Measurements from ENCODE around the gene DHX30.

DHX30 gene

DNA sequence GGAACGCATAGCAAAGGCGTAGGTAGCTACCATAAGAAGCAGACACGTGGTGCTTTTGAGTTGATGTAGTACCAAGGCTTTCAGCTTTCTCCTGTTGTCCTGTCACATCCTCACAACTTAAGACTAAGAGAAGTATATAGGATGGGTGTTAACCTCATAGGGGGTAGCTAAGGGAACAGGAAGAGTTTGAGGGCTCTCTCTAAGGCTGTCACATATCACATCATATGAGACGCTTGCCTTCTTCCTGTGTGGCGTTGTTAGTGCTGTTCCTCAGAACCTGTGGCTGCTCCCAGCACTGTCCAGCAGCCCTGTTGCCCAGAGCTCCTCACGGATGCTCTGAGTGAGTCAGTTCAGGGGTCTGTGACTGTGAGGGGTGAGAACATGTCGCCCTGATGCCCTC lies 14.7 kb downstream of the DHX30 start:
- DNase-seq: no peak

DNA sequence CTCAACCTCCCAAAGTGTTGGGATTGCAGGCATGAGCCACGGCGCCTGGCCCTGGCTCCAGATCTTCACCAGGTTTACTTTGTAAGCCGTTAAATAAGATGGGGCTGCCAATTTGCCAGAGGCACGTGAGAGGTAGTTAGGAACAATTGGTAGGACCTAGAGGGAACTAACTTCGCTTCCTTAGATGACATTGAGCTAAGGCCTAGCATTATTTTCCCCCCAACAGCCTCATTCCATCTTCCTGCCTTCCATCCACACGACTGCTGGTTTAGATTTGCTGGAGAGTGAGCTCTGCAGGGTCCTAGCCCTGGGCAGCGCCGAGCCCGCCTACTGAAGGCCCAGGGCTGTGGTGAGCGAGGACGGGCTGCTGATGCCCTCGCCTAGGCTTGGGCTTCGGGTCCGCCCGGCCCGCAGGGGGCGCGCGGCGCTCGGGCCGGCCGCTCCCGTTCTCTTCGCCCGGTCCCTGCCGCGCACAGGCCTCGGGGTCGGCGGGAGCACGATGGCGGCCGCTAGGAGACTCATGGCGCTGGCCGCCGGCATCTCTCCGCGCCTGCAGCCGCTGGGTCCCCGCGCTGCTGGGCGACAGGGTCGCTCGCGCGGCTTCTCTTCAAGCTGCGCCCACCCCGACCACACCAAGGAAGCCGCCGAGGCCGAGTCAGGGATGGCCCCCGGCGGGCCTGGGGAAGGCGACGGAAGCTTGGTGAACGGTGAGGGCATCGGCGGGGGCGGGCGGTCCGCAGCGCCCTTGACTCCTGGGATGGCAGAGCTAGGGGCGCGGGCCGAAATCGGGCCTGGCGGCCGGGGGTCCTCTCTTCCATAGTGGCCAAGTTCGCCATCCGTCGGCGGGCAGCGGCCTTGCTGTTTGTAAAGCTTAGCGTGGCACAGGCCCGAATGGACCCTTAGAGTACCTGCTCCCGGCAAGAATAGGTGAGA lies 21.9 kb downstream of the DHX30 start:
- peak; percentile 89 for DNase-seq

DNA sequence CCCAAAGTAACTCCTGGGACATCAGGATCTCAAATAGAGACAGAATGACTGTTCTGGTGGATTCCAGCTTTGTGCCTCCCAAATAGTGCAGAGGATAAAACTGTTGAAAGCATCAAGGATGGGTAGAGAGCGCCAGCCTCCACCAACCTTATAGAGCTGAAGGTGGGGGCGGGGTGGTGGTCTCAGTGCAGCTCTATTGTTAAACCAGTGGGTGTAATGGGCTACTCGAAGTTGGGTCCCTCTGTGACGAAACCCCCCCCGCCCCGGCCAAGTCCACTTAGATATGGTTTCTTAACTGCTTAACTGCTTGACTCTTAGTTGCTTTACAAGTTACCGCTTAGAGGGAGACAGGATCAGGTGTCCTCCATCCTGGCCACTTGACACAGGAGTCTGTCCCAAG lies 22.7 kb downstream of the DHX30 start:
- DNase-seq: no peak

DNA sequence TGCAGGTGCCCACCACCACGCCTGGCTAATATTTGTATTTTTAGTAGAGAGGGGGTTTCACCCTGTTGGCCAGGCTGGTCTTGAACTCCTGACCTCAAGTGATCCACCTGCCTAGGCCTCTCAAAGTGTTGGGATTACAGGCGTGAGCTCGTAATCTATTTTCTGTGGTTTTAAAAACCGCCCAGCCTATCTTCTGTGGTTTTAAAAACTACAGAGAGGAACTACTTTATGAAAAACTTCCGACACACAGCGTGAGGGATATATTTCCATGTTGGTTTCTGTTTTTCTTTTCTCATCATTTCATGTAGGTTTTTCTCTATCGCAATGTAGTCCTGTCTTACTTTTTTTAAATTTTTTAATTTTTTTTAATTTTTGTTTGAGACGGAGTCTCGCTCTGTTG lies 26.5 kb downstream of the DHX30 start:
- peak; percentile 26 for DNase-seq

DNA sequence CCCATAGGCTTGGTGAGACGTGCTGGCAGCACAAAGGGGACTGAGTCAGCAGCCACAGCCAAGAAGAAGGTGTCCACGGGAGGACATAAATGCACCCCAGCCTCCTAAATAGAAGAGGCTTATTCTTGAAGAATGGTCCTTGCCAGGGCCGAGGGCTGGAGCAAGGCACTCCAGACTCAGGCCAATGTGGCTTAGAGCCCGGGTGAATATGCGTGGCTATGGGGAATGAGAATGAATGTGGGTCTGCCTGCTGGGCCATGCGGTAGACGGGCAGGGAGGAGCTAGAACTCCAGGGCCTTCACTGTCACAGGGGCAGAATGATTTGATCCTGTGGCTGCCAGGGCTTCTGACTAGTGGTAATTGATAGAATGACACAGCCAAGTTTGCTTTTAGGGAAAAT lies 34.0 kb downstream of the DHX30 start:
- no peak for DNase-seq

DNA sequence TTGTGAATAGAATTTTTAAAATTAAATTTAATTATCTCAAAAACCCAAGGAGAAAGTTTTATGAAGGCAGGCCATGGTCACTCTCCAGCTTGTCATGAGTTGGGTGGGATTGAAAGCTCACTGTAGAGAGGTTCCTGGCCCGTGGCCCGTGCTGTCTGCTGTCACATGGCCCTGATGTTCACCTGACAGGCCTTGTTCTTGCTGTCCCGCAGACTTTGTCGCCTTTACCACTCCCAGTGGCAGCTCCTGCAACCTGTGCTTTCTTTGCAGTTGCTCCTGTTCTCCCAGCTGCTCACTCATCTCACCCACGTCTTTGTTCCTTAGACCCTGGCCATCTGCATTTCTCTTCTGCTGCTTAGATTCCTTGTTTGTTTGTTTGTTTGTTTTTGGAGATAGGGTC lies 35.6 kb downstream of the DHX30 start:
- DNase-seq: no peak

DNA sequence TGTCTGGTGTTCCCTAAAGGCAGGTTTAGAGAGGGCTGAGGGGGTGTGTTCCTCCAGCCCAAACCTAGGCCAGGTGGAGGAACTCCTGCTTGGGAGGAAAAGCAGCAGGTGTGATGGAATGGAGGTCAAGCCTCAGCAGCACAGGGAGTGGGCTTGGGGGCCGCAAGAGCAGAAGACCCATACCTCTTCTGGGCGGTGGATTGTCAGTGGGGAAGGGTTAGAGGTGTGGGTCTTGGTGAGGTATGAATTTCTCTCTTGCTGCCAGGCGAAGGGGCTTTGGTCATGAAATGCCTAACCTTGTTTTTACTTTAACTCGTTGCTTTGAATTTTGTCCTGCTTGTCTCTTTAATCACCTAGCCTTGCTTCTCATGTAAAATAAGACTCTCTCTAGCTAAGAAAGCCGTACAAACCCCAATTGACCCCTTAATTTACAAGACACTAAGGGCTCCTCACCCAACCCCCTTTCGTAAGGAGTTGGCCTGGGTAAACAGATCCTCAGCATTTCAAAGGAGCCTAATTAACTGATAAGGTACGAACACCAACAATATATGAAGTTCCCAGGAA lies 38.9 kb downstream of the DHX30 start:
- no peak for DNase-seq

DNA sequence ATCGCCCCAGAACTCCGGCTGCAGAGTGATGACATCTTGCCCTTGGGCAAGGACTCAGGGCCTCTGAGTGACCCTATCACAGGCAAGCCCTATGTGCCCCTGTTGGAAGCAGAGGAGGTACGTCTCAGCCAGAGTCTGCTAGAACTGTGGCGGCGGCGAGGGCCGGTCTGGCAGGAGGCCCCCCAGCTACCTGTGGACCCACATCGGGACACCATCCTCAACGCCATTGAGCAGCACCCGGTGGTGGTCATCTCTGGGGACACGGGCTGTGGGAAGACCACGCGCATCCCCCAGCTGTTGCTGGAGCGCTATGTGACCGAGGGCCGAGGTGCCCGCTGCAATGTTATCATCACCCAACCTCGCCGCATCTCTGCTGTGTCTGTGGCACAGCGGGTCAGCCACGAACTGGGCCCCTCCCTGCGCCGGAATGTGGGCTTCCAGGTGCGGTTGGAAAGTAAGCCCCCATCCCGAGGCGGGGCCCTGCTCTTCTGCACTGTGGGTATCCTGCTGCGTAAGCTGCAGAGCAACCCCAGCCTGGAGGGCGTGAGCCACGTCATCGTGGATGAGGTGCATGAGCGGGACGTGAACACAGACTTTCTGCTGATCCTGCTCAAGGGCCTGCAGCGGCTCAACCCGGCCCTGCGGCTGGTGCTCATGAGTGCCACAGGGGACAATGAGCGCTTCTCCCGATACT lies 43.4 kb downstream of the DHX30 start:
- no peak for DNase-seq

DNA sequence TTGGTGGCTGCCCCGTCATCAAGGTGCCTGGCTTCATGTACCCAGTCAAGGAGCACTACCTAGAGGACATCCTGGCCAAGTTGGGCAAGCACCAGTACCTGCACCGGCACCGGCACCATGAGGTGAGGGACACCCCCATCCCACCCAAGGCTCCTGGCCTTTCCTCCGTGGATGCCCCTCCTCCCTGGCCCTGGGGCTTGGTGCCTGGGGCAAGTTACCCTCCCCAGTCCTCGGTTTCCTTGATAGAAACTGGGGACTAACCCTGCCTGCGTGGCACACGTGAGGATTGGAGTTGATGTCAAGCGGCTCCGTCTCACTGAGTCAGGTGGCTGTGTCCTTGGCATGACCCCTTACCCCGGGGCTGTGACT lies 43.9 kb downstream of the DHX30 start:
- DNase-seq: no peak

DNA sequence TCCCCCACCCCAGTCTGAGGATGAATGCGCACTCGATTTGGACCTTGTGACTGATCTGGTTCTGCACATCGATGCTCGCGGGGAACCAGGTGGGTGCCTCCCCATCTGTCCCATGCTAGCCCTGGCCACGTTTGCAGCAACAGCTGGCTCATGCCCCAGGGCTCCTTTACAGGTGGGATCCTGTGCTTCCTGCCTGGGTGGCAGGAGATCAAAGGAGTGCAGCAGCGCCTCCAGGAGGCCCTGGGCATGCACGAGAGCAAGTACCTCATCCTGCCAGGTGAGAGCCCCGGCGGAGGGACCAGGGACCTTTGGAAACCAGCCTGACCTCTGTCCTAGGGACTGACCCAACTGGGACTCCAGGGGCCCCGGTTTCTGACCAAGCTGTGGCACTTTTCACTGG lies 44.3 kb downstream of the DHX30 start:
- no peak for DNase-seq

DNA sequence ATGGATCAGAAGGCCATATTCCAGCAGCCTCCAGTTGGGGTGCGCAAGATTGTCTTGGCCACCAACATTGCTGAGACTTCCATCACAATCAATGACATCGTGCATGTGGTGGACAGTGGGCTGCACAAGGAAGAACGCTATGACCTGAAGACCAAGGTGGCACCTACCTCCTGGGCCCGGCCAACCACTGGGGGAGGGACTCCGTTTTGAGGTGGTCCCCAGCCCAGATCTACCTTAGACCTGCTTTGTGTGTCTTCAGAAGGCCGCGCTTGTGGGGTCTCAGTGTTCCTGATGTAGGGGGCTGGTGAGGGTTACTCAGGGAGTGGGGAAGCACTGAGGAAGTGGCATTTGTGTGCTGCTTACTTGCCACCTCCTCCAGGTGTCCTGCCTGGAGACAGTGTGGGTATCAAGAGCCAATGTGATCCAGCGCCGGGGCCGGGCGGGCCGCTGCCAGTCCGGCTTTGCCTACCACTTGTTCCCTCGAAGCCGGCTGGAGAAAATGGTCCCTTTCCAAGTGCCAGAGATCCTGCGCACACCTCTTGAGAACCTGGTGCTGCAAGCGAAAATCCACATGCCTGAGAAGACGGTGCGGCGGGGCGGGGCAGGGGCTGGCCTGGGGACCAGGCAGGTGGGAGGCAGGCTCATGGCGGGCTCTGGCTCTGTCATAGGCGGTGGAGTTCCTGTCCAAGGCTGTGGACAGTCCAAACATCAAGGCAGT lies 45.0 kb downstream of the DHX30 start:
- no peak for DNase-seq

DNA sequence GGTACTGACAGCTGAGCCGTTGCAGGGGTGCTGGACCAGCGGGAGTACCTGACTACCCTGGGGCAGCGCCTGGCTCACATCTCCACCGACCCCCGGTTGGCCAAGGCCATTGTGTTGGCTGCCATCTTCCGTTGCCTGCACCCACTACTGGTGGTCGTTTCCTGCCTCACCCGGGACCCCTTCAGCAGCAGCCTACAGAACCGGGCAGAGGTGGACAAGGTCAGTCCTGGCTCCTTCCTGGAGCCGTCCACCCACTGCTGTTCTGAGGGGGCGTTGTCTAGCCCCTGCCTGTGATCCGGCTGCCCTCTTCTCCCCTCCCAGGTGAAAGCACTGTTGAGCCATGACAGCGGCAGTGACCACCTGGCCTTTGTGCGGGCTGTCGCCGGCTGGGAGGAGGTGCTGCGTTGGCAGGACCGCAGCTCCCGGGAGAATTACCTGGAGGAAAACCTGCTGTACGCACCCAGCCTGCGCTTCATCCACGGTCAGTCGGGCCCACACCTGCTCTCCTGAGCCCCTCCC lies 45.7 kb downstream of the DHX30 start:
- no peak for DNase-seq

DNA sequence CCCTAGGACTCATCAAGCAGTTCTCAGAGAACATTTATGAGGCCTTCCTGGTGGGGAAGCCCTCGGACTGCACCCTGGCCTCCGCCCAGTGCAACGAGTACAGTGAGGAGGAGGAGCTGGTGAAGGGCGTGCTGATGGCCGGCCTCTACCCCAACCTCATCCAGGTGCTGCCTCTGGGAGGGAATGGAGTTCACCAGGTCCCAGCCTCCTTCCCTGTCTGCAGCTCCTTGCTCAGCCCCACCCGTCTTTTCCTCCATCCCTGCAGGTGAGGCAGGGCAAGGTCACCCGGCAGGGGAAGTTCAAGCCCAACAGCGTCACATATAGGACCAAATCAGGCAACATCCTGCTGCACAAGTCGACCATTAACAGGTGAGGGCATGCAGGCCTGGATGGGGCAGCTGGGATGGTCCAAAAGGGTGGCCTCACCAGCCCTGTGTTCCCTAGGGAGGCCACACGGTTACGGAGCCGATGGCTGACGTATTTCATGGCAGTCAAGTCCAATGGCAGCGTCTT lies 46.3 kb downstream of the DHX30 start:
- DNase-seq: no peak

DNA sequence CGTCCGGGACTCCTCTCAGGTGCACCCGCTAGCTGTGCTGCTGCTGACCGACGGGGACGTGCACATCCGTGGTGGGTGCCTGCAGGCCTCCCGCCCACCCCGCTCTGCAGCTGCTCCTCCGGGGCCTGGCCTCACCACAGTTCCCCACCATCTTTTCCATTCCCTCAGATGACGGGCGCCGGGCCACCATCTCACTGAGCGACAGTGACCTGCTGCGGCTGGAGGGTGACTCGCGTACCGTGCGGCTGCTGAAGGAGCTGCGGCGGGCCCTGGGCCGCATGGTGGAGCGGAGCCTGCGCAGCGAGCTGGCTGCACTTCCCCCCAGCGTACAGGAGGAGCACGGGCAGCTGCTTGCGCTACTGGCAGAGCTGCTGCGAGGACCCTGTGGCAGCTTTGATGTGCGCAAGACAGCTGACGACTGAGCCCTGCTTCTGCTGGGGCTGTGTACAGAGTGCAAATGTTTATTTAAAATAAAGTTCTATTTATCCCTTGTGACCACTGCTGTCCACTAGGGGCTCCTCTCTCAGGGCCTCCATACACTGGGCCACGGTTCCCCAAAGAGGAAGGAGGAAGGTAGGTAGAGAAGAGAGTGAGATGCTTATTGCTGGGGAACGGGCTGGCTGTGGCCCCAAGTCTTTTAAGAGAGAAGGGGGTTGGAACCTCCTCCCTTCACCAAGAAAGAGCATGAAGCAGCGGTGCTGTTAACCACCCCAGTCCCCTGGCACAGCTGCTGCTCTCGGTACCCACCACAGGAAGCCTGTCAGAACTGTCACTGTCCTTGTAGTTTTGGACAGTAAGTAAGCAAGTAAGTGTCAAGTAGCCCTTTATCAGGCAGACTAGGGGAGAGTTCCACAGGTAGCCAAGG lies 47.0 kb downstream of the DHX30 start:
- no peak for DNase-seq

DNA sequence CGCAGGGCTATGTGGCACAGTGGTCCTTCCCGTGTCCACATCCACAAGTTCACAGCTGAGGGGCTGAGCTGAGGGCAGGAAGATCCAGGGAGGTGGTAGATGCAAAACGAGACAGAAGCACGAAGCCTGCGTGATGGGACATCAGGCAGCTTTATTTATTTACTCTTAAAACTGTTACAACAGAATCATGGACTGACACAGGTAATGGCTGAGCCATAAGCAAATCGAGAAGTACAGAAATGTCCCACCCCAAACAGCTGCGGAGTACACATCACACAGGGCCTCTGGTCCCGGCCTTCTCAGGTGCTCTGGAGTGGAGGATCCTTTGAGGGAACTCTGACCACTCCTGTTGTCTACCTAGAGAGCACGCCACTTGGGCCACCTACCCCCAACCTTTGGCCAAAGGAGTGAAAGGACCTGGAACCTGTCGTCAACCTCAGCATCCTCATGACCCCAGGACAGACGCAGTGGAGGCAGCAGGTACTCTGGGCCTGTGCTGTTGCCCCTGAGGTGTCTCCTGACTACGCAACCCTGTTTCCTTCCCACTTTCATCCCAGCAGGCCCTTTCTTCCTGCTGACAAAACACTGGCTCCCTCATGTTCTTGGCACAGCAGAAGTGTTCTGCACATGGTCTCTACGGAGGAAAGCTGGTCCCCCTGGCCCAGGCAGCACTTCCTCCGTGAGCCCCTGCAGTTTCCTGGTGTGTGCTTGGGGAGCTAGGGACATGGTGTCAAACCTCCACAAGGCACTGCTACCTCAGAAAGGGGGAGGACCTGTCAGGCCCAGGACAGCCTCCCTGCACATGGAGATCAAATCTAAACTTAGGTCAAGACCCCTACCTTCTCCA lies 47.8 kb downstream of the DHX30 start:
- no peak for DNase-seq

DNA sequence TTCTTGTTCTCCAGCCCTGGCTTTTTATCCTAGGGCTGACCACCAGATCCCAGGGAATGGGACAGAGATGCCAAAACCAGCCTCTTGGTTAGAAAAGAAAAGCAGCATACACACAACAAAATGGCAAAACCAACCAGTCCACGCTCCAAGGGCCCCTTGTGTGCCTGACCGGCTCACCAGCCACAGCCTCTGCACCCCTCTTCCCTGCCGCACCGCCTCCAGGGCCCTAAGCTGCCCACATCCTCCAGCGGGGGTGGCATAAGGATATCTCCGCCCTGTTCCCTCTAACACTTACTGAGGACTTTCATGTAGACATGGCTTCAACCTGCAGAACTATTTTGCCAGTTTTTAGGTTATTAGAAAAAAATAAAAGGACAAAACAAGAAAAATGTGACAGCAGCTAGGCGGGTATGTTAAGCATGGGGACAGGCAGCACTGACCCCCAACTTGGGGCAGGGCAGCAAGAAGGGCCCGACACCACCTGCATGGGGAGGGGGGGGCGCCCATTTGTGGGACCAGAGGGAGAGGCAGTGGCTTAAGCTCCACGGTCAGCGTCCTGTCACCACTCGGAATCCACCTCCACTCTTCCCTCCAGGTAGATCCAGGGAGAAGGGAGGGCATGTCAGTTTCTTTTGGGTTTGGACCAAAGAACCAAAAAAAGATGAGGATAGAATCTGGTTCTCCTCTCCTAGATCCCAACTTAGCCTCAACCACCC lies 49.1 kb downstream of the DHX30 start:
- DNase-seq: no peak

DNA sequence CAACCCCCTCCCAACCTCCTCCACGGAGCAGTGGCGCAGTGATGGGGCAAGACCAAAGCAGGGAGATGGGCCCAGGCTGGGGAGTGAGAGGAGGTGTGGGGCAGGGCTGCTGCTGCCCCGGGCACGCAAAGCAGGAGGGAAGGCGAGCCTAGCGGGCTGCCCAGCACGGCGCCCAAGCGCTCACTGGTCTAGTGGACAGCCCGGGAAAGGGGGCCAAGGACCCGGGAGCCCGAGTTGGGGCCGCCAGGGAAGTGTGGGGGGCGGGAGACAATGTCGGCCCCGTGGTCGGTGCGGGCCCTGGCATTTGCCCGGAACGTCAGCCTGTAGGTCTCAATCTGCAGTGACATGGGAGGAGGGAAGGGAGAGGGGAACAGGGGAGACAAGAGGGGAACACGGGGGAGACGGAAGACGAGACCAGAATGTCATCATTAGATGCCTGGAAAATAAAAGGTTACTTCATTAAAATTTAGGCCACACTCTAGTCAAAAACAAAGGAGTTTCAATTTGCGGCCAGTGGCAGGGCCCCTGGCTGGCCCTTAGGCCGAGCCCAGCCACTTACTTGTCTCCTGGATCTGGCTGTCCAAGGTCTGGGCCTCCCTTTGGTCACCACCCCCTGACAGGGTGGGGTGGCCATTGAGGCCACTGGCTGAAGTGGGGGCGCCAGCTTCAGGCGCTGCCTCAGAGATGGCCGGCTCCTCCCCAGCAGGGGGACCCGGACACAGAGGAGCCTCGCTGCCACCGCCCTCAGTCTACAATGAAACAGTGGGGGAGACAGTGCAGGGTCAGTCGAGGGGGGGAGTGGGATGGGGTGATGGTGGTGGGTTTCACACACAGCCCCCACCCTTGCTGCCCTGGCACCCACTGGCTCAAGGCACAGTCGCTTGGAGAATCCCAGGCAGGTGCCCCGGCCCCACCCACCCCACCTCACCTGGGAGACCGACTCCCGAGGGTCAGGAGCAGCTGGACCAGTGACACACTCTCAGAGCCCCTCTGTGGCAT lies 50.0 kb downstream of the DHX30 start:
- DNase-seq: no peak

DNA sequence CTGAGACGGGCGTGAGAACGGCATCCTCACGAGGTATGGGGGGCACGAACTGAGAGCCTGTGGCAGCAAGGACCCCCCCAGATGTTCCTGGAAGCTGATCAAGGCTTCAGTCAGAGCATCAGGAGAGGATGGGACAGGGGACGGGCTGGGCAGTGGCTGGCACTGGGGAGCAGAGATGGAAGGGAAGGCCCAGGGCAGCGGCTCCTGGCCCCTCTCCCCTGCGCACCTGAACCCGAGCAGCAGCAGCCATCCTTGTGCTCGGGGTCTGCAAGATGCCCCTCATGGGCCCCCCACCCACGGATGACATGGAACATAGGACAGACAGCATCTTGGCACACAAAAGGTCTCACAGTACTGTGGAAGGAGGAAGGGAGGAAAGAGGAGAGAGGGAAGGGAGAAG lies 51.3 kb downstream of the DHX30 start:
- no peak for DNase-seq
